Right lung (tissue), 5 donors: Measurements from ENCODE around the gene ITPKB. TPM values are rescaled to one million over a fixed set of nuclear protein-coding genes. Genes with fewer than 3 reads are reported as not detected.

Experiments
- DNase-seq, 2 donors: peaks; one replicate each; pipeline ENCODE4 v3.0.0-alpha.2; 2013
- polyA plus RNA-seq, 5 donors: library from polyadenylated mRNA; unstranded; fragments of 120-200 nt; gene quantifications; one replicate each; pipeline versions ENCODE4 v1.2.1 to v1.2.3, GENCODE V29; 2013; ENCODE audit warnings: inconsistent platforms in 1 of 5, low replicate concordance in 1 of 5; ENCODE audit not compliant: insufficient read length in 5 of 5, insufficient read depth in 1 of 5

Gene ITPKB
- polyA plus RNA-seq, 5 donors, result 23.8 to 33.0 (median 27.3) TPM

GRCh38 chr1:226688056-226688748 lies 50.9 kb downstream of the ITPKB start:
- no peak for DNase-seq

- no peak for DNase-seq
Observed at GRCh38 chr1:226687426-226687825, 51.7 kb downstream of the ITPKB start.

- no peak for DNase-seq
Observed at GRCh38 chr1:226686440-226687425, 52.3 kb downstream of the ITPKB start.

GRCh38 chr1:226685196-226685820 lies 53.8 kb downstream of the ITPKB start:
- no peak for DNase-seq

GRCh38 chr1:226684026-226684425 lies 55.1 kb downstream of the ITPKB start:
- DNase-seq, result no peak

GRCh38 chr1:226682871-226683814 lies 55.9 kb downstream of the ITPKB start:
- no peak for DNase-seq

- DNase-seq, result no peak
Observed at GRCh38 chr1:226681652-226682493, 57.2 kb downstream of the ITPKB start.

- no peak for DNase-seq
Observed at GRCh38 chr1:226680653-226681052, 58.4 kb downstream of the ITPKB start.

- DNase-seq, result peak; percentile 89 to 92
Observed at GRCh38 chr1:226679853-226680516, 59.1 kb downstream of the ITPKB start.

- no peak for DNase-seq
Observed at GRCh38 chr1:226679262-226679661, 59.8 kb downstream of the ITPKB start.

GRCh38 chr1:226678701-226679100 lies 60.4 kb downstream of the ITPKB start:
- no peak for DNase-seq

GRCh38 chr1:226678251-226678650 lies 60.8 kb downstream of the ITPKB start:
- no peak for DNase-seq

- DNase-seq, result no peak
Observed at GRCh38 chr1:226677027-226678020, 61.8 kb downstream of the ITPKB start.

GRCh38 chr1:226676381-226676780 lies 62.7 kb downstream of the ITPKB start:
- DNase-seq, result no peak

- DNase-seq, result no peak
Observed at GRCh38 chr1:226675715-226676357, 63.2 kb downstream of the ITPKB start.

GRCh38 chr1:226674892-226675714 lies 64.0 kb downstream of the ITPKB start:
- DNase-seq, result no peak

- DNase-seq, result no peak
Observed at GRCh38 chr1:226672339-226672762, 66.7 kb downstream of the ITPKB start.
